Measurements from ENCODE around the gene CCDC107.

The CCDC107 gene

DNA sequence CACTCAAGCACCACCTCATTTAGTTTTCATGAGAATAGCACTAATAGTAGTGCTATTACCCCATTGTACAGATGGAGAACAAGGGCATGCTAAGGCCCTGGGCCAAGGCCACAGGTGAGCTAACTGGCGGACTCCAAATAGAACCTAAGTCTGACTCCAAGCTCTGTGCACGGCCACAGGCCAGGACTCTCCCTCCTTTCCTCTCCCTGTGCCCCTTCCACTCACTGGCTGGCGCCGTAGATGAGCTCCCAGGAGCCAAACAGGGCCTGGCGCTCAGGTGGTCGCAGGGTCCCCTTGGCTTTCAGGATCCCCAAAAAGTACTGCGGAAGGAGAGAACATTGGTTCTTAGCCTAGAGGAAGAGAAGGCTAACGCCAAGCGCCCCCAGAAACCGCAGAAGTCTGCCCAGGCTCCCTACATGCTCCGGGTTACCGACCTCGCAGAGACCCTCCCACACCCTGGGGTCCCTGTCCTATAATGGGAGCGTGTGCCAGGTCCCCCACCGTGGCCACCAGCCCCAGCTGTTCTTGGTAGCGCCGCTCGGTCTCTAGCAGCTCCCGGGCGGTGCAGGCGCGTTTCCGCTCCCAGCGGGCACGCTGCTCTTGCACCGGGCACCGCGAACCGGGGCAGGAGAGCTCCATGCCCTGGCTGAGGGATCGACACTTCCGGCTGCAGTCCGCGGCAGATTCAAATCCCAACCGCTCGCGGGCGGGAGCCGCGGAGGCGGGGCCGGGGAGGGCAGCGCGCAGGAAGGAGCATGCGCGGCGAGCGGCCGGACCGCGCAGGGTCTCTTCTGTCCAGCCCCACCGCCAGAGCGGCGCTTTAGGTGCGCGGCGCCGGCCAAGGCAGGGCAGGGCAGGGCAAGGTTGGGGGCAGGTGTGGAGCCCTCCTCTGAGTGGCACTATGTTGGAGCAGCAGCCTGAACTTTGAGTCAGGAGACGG lies 6.7 kb downstream of the CCDC107 start, which contains the start of gene ARHGEF39:
ARHGEF39 (minus strand) TSS at position 665 of the 940 bp plus-strand sequence; CDS start at position 639, 26 bp downstream.
- DNase-seq: peak; percentile 72

DNA sequence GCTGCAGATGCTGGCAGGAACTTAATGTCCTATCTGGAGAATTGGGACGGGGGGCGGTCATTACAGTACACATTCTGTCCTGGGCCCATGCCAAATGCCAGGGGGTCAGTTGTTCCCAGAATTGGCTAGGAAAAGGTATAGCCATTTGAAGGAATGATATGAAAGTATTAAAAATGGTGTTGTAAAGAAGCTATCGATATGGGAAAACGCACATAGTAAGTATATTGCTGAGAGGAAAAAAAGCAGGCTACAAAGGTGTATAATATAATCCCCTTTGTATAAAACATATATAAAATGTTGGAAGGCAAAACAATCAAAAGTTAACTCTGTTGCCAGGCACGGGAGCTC lies 7.4 kb downstream of the CCDC107 start:
- no peak for DNase-seq

DNA sequence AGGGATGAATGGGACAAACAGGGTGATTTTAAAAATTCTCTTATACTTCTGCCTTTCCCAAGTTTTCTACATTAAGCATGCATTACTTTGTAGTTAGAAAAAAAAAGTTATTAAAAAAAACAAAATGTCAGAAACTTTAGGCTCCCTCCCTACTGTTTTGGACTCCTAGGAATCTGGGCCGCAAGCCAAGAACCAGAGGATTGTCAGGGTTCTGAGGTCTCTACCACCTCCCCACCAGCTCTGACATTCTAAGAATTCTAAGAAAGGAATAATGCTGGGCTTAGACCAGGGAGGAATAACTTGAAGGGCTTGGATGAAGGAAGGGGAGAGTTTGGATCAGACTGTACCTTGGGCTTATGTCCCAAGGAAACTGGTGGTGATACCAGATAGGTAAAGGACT lies 8.0 kb downstream of the CCDC107 start:
- no peak for DNase-seq

DNA sequence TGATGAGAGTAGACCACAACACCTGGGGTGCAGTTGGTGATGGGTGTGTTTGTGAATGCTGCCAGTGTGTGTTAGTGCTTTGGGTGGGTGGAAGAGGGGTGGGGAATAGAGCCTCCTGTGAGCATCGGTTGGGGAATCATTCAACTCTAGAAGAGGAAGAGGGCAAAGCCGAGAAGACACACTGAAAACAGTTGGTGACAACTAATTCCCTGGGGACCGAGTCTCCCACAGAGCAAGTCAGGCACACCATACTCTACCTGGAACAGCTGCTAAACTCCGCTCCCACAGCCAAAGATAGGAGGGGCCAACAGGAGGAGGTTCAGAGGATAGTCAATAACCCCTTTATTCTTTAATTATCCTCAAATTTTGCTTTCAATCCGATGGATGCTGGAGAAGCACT lies 8.5 kb downstream of the CCDC107 start:
- no peak for DNase-seq

DNA sequence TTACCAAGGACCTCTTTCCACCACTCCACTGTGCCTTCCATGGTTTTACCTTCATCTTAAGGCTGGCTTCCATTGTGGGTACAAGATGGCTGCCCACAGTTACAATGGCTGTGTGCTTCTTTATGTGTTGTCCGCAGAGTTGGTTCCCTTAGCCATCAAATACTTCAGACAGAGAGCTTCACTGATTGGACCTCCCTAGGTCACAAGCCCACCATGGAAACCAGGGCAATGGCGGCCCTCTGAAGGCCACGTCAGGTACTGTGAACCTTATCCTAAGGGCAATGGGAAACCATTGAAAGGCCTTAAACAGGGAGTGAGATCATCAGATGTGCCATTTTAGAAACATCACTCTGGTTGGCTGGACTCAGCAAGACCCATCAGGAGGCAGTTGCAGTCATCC lies 9.8 kb downstream of the CCDC107 start:
- no peak for DNase-seq

DNA sequence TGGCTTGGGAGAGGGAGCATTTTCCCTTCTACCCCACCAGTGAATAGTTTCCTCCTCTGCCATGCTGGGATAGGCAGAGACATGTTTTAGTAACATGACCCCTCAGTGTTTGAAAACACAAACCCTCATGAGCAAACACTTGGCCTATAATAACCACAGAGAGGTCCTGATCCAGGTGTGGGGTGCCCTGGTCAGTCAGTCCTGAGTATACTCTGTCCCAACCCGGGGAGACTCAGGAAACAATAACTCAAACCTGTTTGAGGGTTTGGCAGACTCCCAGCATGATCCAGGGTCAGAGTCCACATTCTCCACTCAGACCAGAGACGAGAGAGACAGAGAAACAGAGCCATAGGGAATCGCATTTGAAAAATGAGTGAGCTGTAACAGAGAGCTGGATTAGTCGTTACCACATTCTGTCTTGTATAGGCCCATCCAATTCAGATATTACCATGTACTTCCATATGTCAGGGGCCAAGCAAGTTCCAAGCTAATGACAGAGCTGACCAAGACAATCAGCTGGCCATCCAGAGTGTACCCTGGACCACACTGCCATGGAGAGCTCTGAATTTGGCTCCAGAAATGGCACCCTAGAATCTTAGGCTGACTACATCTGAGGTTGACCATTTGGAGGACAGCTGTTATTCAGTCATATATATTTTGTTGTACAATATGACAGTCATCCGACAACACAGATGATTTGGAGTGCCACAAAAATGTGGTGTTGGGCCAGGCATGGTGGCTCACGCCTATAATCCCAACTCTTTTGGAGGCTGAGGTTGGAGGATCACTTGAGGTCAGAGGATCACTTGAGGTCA lies 11.4 kb downstream of the CCDC107 start:
- DNase-seq: no peak

DNA sequence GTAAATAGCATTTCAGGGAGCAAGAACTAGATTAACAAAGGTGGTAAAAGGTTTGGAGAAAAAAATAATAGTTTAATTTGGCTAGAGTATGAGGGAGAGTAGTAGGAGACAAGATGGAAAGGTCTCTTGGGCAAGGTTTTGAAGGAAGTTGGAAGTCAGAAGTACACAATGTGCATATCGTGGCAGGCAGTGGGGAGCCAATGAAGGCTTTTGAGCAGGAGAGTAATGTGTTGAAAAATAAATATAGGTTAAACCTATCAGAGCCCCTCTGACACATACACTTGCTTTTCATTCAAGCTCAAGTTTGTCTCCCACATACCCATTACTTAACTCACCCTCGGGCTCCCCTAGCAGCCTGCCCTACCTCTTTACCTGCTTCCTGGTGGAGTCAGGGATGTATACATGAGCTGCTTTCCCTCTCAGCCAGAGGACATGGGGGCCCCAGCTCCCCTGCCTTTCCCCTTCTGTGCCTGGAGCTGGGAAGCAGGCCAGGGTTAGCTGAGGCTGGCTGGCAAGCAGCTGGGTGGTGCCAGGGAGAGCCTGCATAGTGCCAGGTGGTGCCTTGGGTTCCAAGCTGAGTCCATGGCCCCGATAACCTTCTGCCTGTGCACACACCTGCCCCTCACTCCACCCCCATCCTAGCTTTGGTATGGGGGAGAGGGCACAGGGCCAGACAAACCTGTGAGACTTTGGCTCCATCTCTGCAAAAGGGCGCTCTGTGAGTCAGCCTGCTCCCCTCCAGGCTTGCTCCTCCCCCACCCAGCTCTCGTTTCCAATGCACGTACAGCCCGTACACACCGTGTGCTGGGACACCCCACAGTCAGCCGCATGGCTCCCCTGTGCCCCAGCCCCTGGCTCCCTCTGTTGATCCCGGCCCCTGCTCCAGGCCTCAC lies 15.3 kb downstream of the CCDC107 start, which contains the start of gene CA9:
CA9 (plus strand) TSS at position 797 of the 893 bp plus-strand sequence; CDS start at position 829, 32 bp downstream.
- no peak for DNase-seq

DNA sequence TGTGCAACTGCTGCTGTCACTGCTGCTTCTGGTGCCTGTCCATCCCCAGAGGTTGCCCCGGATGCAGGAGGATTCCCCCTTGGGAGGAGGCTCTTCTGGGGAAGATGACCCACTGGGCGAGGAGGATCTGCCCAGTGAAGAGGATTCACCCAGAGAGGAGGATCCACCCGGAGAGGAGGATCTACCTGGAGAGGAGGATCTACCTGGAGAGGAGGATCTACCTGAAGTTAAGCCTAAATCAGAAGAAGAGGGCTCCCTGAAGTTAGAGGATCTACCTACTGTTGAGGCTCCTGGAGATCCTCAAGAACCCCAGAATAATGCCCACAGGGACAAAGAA lies 15.9 kb downstream of the CCDC107 start:
- DNase-seq: no peak

DNA sequence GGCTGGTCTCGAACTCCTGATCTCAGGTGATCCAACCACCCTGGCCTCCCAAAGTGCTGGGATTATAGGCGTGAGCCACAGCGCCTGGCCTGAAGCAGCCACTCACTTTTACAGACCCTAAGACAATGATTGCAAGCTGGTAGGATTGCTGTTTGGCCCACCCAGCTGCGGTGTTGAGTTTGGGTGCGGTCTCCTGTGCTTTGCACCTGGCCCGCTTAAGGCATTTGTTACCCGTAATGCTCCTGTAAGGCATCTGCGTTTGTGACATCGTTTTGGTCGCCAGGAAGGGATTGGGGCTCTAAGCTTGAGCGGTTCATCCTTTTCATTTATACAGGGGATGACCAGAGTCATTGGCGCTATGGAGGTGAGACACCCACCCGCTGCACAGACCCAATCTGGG lies 17.1 kb downstream of the CCDC107 start:
- no peak for DNase-seq

DNA sequence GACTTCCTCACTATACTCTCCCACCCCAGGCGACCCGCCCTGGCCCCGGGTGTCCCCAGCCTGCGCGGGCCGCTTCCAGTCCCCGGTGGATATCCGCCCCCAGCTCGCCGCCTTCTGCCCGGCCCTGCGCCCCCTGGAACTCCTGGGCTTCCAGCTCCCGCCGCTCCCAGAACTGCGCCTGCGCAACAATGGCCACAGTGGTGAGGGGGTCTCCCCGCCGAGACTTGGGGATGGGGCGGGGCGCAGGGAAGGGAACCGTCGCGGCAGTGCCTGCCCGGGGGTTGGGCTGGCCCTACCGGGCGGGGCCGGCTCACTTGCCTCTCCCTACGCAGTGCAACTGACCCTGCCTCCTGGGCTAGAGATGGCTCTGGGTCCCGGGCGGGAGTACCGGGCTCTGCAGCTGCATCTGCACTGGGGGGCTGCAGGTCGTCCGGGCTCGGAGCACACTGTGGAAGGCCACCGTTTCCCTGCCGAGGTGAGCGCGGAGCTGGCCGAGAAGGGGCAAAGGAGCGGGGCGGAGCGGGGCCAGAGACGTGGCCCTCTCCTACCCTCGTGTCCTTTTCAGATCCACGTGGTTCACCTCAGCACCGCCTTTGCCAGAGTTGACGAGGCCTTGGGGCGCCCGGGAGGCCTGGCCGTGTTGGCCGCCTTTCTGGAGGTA lies 17.8 kb downstream of the CCDC107 start:
- DNase-seq: peak; percentile 26

DNA sequence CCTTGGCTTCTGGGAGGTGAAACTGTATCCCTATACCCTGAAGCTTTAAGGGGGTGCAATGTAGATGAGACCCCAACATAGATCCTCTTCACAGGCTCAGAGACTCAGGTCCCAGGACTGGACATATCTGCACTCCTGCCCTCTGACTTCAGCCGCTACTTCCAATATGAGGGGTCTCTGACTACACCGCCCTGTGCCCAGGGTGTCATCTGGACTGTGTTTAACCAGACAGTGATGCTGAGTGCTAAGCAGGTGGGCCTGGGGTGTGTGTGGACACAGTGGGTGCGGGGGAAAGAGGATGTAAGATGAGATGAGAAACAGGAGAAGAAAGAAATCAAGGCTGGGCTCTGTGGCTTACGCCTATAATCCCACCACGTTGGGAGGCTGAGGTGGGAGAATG lies 21.0 kb downstream of the CCDC107 start:
- DNase-seq: no peak

DNA sequence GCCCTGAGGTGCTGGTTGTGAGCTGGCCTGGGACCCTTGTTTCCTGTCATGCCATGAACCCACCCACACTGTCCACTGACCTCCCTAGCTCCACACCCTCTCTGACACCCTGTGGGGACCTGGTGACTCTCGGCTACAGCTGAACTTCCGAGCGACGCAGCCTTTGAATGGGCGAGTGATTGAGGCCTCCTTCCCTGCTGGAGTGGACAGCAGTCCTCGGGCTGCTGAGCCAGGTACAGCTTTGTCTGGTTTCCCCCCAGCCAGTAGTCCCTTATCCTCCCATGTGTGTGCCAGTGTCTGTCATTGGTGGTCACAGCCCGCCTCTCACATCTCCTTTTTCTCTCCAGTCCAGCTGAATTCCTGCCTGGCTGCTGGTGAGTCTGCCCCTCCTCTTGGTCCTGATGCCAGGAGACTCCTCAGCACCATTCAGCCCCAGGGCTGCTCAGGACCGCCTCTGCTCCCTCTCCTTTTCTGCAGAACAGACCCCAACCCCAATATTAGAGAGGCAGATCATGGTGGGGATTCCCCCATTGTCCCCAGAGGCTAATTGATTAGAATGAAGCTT lies 21.8 kb downstream of the CCDC107 start:
- no peak for DNase-seq

DNA sequence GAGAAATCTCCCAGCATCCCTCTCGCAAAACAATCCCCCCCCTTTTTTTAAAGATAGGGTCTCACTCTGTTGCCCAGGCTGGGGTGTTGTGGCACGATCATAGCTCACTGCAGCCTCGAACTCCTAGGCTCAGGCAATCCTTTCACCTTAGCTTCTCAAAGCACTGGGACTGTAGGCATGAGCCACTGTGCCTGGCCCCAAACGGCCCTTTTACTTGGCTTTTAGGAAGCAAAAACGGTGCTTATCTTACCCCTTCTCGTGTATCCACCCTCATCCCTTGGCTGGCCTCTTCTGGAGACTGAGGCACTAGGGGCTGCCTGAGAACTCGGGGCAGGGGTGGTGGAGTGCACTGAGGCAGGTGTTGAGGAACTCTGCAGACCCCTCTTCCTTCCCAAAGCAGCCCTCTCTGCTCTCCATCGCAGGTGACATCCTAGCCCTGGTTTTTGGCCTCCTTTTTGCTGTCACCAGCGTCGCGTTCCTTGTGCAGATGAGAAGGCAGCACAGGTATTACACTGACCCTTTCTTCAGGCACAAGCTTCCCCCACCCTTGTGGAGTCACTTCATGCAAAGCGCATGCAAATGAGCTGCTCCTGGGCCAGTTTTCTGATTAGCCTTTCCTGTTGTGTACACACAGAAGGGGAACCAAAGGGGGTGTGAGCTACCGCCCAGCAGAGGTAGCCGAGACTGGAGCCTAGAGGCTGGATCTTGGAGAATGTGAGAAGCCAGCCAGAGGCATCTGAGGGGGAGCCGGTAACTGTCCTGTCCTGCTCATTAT lies 22.4 kb downstream of the CCDC107 start:
- DNase-seq: no peak

DNA sequence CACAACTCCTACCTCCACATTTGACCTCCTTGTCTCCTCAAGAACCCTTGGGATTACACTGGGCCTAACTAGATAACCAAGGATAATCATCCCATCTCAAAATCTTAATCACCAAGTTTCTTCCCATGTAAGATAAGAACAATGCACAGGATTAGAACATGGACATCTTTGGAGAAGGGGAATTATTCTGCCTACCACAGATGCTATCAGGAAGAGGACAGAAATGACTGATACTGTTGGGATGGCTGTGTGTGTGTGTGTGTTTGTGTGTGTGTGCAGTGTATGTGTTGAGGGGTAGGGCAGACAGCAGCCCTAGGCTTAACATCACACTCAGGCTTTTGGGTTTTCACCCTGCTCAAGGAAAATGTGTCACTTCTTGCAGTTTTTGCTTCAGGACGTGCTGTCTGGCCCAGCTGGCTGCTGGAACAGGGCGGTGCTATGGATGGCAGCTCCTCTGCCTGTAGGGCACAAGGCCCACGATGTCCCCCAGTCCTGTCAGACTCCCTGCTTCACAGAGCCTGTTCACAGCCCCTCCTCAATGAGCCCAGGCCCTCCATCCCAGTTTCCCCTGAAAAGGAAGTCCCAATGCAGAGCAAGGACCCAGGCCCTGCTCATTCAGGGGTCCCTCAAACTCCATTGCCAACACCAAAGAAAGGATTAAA lies 23.4 kb downstream of the CCDC107 start:
- DNase-seq: no peak

DNA sequence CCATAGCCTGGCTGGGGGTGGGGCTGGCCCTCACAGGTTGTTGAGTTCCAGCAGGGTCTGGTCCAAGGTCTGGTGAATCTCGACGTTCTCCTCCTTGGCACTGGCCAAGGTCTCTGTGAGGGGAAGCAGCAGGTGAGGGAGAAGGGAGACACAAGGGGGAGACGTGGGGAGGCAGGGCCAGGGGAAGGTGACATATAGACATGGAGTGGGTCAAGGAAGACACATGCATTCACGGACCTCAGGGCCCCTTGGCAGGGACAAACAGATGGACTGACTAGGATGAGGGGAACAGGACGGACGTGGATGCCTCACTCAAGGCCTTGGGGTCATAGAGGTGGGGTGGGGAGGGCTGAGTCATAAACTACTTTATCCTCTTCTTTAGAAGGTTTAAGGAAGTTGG lies 24.0 kb downstream of the CCDC107 start:
- DNase-seq: no peak

DNA sequence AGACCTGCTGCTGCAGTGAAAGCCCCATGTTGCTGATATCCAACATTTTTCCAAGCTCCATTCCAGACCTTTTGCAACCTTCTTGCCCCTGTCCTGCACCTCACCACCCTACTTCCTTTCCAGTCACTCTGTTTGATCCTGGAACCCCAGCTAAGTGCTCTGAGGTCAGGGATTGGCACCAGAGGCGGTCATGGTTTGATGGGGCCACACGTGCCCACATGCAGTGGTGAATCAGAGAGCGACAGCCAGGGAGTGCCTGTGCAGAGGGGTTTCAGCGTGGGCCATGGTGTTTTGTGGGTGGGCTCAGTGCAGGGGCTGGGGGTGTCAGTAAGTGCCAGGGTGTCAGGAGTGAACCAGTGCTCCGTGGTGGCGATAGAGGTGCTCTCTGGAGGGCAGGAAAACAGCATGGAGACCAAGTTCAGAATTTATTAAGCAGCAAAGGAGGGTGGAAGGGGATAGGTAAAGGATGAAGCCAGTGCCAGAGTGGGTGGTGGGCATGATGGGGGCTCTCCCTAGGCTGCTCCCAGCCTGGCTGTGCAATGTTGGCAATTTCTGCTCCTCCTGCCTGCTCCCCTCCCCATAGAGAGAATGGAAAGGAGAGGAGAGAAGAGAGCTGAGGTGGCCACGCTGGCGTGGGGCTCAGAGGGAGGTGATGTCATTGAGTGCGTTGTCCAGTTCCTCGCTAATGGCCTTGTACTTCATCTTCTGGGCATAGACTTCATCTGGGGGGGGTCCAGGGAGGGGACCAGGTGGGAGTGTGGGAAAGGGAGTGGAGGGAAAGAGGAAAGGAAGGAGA lies 24.6 kb downstream of the CCDC107 start:
- no peak for DNase-seq

DNA sequence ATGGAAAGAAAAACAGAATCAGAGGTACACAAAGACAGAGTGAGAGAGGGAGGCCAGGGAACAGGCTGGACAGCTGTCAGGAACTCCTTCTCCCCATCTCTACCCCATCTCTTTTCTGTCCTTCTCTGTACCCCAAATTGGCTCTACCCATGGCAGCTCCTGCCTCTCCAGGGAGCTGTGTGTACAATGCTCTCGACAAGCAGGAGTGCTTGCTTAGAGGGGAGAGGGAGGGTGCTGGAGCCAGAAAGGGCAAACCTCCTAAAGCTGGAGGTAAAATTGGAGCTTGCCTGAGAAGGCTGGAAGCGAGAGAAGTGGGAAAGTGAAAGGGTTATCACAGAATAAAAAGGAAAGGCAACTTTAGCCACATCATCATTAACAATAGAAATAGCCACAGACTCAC lies 25.2 kb downstream of the CCDC107 start:
- no peak for DNase-seq

DNA sequence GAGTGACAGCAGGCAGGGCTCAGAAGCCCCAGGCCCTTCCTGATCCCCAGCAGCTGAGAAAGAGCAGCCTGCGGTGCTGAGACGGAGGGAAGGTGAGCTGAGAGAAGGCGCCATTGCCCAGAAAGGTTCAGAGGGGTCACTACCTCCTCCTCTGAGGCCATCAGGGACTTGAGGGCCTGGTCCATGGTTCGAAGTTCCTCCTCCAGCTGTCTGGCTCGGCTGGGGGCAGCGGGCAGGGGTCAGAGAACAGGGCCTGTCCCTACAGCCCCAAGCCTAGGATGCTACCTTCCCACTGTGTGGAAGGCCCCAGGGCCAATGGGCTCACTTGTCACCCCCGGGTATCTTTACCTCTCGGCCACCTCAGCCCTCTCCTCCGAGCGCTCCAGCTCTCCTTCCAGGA lies 26.8 kb downstream of the CCDC107 start:
- DNase-seq: no peak

DNA sequence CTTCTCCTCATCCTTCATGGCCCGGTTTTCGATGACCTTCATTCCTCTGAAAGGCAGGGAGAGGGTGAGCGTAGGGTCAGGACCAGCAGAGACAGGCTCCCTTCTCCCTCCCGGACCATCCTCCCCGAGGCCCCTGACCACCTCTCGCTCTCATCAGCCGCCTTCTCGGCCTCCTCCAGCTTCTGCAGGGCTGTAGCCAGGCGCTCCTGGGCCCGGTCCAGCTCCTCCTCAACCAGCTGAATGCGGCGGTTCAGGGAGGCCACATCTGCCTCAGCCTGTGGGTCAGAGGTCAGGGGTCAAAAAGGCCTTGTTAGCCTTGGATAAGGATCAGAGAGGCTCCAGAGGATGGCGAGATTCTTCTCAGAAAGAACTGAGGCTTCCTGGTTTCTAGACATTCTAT lies 27.4 kb downstream of the CCDC107 start:
- no peak for DNase-seq

Data from CD4-positive, alpha-beta T cell treated with Interleukin-12 subunit alpha and Interleukin-12 subunit beta, for 1 hour (primary cell).